GM23338 (cell line): Measurements from ENCODE around the gene FAM163A. TPM values are rescaled to one million over a fixed set of nuclear protein-coding genes. Genes with fewer than 3 reads are reported as not detected.

Experiments used
- ATAC-seq: fragments of 200-7000 bp; cut with Tn5 transposase; 3 replicates; pipeline ENCODE4 v1.9.1; 2020
- DNase-seq: peaks from one replicate; pipeline ENCODE4 v3.0.0-alpha.2; 2015; ENCODE audit warnings: low spot score
- H2AFZ ChIP-seq: fragments of 200-600 bp; sonication (generic); 2 replicates; pipeline ENCODE4 v1.8.0; 2016; ENCODE audit warnings: antibody characterized with exemption, mild to moderate bottlenecking, moderate library complexity
- H3F3A ChIP-seq: fragments of 200-600 bp; sonication (generic); replicated peaks from 2 replicates; pipeline ENCODE4 v1.8.0; 2017; ENCODE audit warnings: antibody characterized with exemption, mixed run types, low read depth
- H3K27ac ChIP-seq: fragments of 200-600 bp; sonication (generic); 2 replicates; pipeline ENCODE4 v1.6.1; 2016; ENCODE audit warnings: low read depth
- H3K27me3 ChIP-seq: fragments of 200-600 bp; sonication (generic); 2 replicates; pipeline ENCODE4 v1.8.0; 2016; ENCODE audit warnings: mild to moderate bottlenecking, mixed run types, moderate library complexity; ENCODE audit not compliant: insufficient read depth
- H3K36me3 ChIP-seq: fragments of 200-600 bp; sonication (generic); 2 replicates; pipeline ENCODE4 v1.8.0; 2016; ENCODE audit warnings: mild to moderate bottlenecking; ENCODE audit not compliant: insufficient read depth
- H3K4me1 ChIP-seq: fragments of 200-600 bp; sonication (generic); 2 replicates; pipeline ENCODE4 v1.8.0; 2016; ENCODE audit warnings: mild to moderate bottlenecking, moderate library complexity; ENCODE audit not compliant: insufficient read depth
- H3K4me2 ChIP-seq: fragments of 200-600 bp; sonication (generic); 2 replicates; pipeline ENCODE4 v1.7.1; 2017; ENCODE audit warnings: mixed run types
- H3K4me3 ChIP-seq: fragments of 200-600 bp; sonication (generic); 2 replicates; pipeline ENCODE4 v1.6.1; 2016; ENCODE audit warnings: mixed run types
- H3K79me2 ChIP-seq: fragments of 200-600 bp; sonication (generic); replicated peaks from 2 replicates; pipeline ENCODE4 v1.8.0; 2017; ENCODE audit warnings: mild to moderate bottlenecking; ENCODE audit not compliant: insufficient read depth
- H3K9me2 ChIP-seq: fragments of 200-600 bp; sonication (generic); 2 replicates; pipeline ENCODE4 v1.8.0; 2017; ENCODE audit not compliant: insufficient read depth
- H4K20me1 ChIP-seq: fragments of 200-600 bp; sonication (generic); replicated peaks from 2 replicates; pipeline ENCODE4 v1.8.0; 2017; ENCODE audit warnings: mild to moderate bottlenecking; ENCODE audit not compliant: insufficient read depth
- H3K27ac Mint-ChIP-seq: 2 replicates; pipeline ENCODE4 v1.8.0; 2020; ENCODE audit warnings: inconsistent platforms, mild to moderate bottlenecking, moderate library complexity, mixed read lengths
- H3K27me3 Mint-ChIP-seq: 3 replicates; pipeline ENCODE4 v1.8.0; 2022; ENCODE audit warnings: low read depth, mild to moderate bottlenecking, moderate library complexity, mixed read lengths, inconsistent platforms; ENCODE audit not compliant: insufficient read depth, poor library complexity
- H3K36me3 Mint-ChIP-seq: 3 replicates; pipeline ENCODE4 v1.8.0; 2021; ENCODE audit warnings: low read depth, mild to moderate bottlenecking, inconsistent platforms, moderate library complexity, mixed read lengths
- H3K4me1 Mint-ChIP-seq: 3 replicates; pipeline ENCODE4 v1.8.0; 2020; ENCODE audit warnings: mild to moderate bottlenecking, inconsistent platforms, mixed read lengths
- H3K4me3 Mint-ChIP-seq: 3 replicates; pipeline ENCODE4 v1.8.0; 2021; ENCODE audit warnings: moderate library complexity, mild to moderate bottlenecking, inconsistent platforms, mixed read lengths
- H3K9me3 Mint-ChIP-seq: 3 replicates; pipeline ENCODE4 v1.8.0; 2020; ENCODE audit warnings: moderate library complexity, mild to moderate bottlenecking, inconsistent platforms, mixed read lengths
- CREB1 ChIP-seq: fragments of 250-450 bp; sonication (Bioruptor Pico); IDR thresholded peaks from 2 replicates; pipeline ENCODE4 v1.5.0; 2020; ENCODE audit warnings: low read depth, mild to moderate bottlenecking, moderate library complexity
- CTCF ChIP-seq, 2 experiments: fragments of 200-600 bp in 1 of 2; sonication (generic) in 1 of 2; conservative IDR thresholded peaks; 2 replicates each; pipeline versions ENCODE4 v1.5.1 to v1.6.1; 2016 to 2017; ENCODE audit warnings: antibody characterized with exemption in 2 of 2, low read depth in 2 of 2, mild to moderate bottlenecking in 2 of 2, moderate library complexity in 1 of 2
- ETS1 ChIP-seq: IDR thresholded peaks from 2 replicates; pipeline ENCODE4 v1.6.1; 2016; ENCODE audit warnings: antibody characterized with exemption
- EZH2 ChIP-seq: fragments of 200-600 bp; sonication (generic); IDR thresholded peaks from one replicate; pipeline ENCODE4 v1.8.0; 2017; ENCODE audit warnings: antibody characterized with exemption, mild to moderate bottlenecking, low read depth; ENCODE audit not compliant: unreplicated experiment
- EZH2phosphoT487 ChIP-seq: fragments of 200-600 bp; sonication (generic); IDR thresholded peaks from one replicate; pipeline ENCODE4 v1.8.1; 2018; ENCODE audit warnings: antibody characterized with exemption; ENCODE audit not compliant: unreplicated experiment
- JUNB ChIP-seq: IDR thresholded peaks from one replicate; pipeline ENCODE4 v1.6.1; 2016; ENCODE audit warnings: antibody characterized with exemption; ENCODE audit not compliant: unreplicated experiment
- NANOG ChIP-seq: IDR thresholded peaks from 2 replicates; pipeline ENCODE4 v1.6.1; 2016; ENCODE audit warnings: antibody characterized with exemption, borderline replicate concordance
- POLR2AphosphoS5 ChIP-seq: IDR thresholded peaks from 2 replicates; pipeline ENCODE4 v1.6.1; 2016; ENCODE audit warnings: antibody characterized with exemption, low read depth
- REST ChIP-seq: IDR thresholded peaks from one replicate; pipeline ENCODE4 v1.6.1; 2018; ENCODE audit warnings: antibody characterized with exemption; ENCODE audit not compliant: unreplicated experiment
- STAT1 ChIP-seq: IDR thresholded peaks from one replicate; pipeline ENCODE4 v1.6.1; 2016; ENCODE audit warnings: antibody characterized with exemption; ENCODE audit not compliant: unreplicated experiment
- ZNF114 ChIP-seq: fragments of 250-450 bp; sonication (Bioruptor Pico); IDR thresholded peaks from 2 replicates; pipeline ENCODE4 v1.5.0; 2020; ENCODE audit warnings: mild to moderate bottlenecking, moderate library complexity
- ZNF331 ChIP-seq: fragments of 250-450 bp; sonication (Bioruptor Pico); IDR thresholded peaks from 2 replicates; pipeline ENCODE4 v1.5.0; 2020; ENCODE audit warnings: low read depth, mild to moderate bottlenecking, moderate library complexity
- ZNF462 ChIP-seq: fragments of 250-450 bp; sonication (Bioruptor Pico); IDR thresholded peaks from 2 replicates; pipeline ENCODE4 v1.5.0; 2020; ENCODE audit warnings: mild to moderate bottlenecking, moderate library complexity
- polyA plus RNA-seq: library from polyadenylated mRNA; unstranded; fragments of >200 nt; fragmentation: Nextera tagmentation; extraction: Ambion mirVana; gene quantifications from 2 replicates; pipeline ENCODE4 v1.2.1, GENCODE V29; 2016
- total RNA-seq: library from RNA; depleted of rRNA; stranded (reverse); fragments of >200 nt; shearing (Covaris generic); gene quantifications from 2 replicates; pipeline ENCODE4 v1.2.3, GENCODE V29; 2014

Gene FAM163A
- total and polyA plus RNA-seq, 2 experiments from 2014 or later, result not detected

GRCh38 chr1:179753061-179753460 is 10.0 kb downstream of the FAM163A start:
- H3K4me2 ChIP-seq, result no peak overlapping the region
- no peak overlapping the region for H3K4me3 ChIP-seq
- H3K36me3 Mint-ChIP-seq, result no peaks in the 10 kb centered on the region
- no peaks in the 10 kb centered on the region for H3K36me3 ChIP-seq
- TF ChIP-seq CREB1 (CRISPR knock-in tag) (no peak), EZH2 (no peak), ETS1 (no peak), JUNB (no peak), STAT1 (no peak), NANOG (no peak), ZNF462 (CRISPR knock-in tag) (no peak), EZH2phosphoT487 (no peak), REST (no peak), ZNF114 (CRISPR knock-in tag) (no peak), CTCF (conservative IDR thresholded peaks at IDR 0.05; ENCODE audit: low read depth in 2 of 2) (no peak), ZNF331 (CRISPR knock-in tag) (no peak), POLR2AphosphoS5 (no peak)
- no peak overlapping the region for H3K27ac ChIP-seq
- H3F3A ChIP-seq, result no peaks in the 10 kb centered on the region
- no peaks in the 10 kb centered on the region for H3K4me1 ChIP-seq
- H2AFZ ChIP-seq, result no peak overlapping the region
- peaks cover 6% of the 10 kb centered on the region; the same call in 1 of the 2 replicates for H3K27me3 ChIP-seq
- H3K27ac Mint-ChIP-seq, result no peak overlapping the region
- DNase-seq (no peak), ATAC-seq (no peak)
- peaks cover 1% of the 10 kb centered on the region for H3K27me3 Mint-ChIP-seq
- H3K9me3 Mint-ChIP-seq, result peaks cover 3% of the 10 kb centered on the region; the same call in 1 of the 3 replicates
- H4K20me1 ChIP-seq, result no peaks in the 10 kb centered on the region
- H3K79me2 ChIP-seq, result no peaks in the 10 kb centered on the region
- no peaks in the 10 kb centered on the region for H3K4me1 Mint-ChIP-seq
- 0 out of 2 replicates have a peak, but pooled peaks cover 12% of the 10 kb centered on the region for H3K9me2 ChIP-seq
- H3K4me3 Mint-ChIP-seq, result no peak overlapping the region
